Heart left ventricle (tissue), 16 donors: Measurements from ENCODE around the gene C6orf132. TPM values are rescaled to one million over a fixed set of nuclear protein-coding genes. Genes with fewer than 3 reads are reported as not detected.
A peak's percentile ranks its signal among the peaks of the same experiment; 100 is the strongest.
"Not testable (repeated sequence)": the region's sequence is repeated elsewhere in the genome, so short reads cannot be mapped to it uniquely, and the experiment has no call there.

Source experiments
- ATAC-seq, 4 donors: fragments of 200-7000 bp; cut with Tn5 transposase; one replicate each; pipeline ENCODE4 v1.9.1; 2020 to 2022; ENCODE audit warnings: moderate library complexity in 4 of 4, mild to moderate bottlenecking in 3 of 4, moderate number of reproducible peaks in 1 of 4
- DNase-seq, 5 donors: peaks; one replicate each; pipeline ENCODE4 v3.0.0-alpha.2; 2020
- H3K27ac ChIP-seq, 12 donors: fragments of 200-600 bp; sonication (generic) in 4 of 12; one replicate each; pipeline versions ENCODE4 v1.5.0 to v1.8.0; 2016 to 2022; ENCODE audit warnings: mild to moderate bottlenecking in 2 of 12
- H3K27me3 ChIP-seq, 9 donors: fragments of 200-600 bp; sonication (generic) in 2 of 9; one replicate each; pipeline versions ENCODE4 v1.5.1 to v1.8.0; 2016 to 2022; ENCODE audit warnings: mild to moderate bottlenecking in 3 of 9
- H3K36me3 ChIP-seq, 9 donors: fragments of 200-600 bp; sonication (generic) in 2 of 9; one replicate each; pipeline versions ENCODE4 v1.5.0 to v1.8.0; 2018 to 2022; ENCODE audit warnings: mild to moderate bottlenecking in 2 of 9
- H3K4me1 ChIP-seq, 12 donors: fragments of 200-600 bp; sonication (generic) in 4 of 12; one replicate each; pipeline versions ENCODE4 v1.5.0 to v1.8.0; 2016 to 2022; ENCODE audit warnings: mild to moderate bottlenecking in 3 of 12
- H3K4me3 ChIP-seq, 12 donors: fragments of 200-600 bp; sonication (generic) in 4 of 12; one replicate each; pipeline versions ENCODE4 v1.5.0 to v1.8.0; 2017 to 2022; ENCODE audit warnings: mild to moderate bottlenecking in 9 of 12, moderate library complexity in 4 of 12
- H3K9me3 ChIP-seq, 12 donors: fragments of 200-600 bp; sonication (generic) in 4 of 12; one replicate each; pipeline versions ENCODE4 v1.5.0 to v1.8.0; 2016 to 2022; ENCODE audit warnings: mild to moderate bottlenecking in 1 of 12
- POLR2A ChIP-seq, 2 donors: fragments of 450-650 bp; IDR thresholded peaks; one replicate each; pipeline ENCODE4 v1.6.1; 2017; ENCODE audit warnings: antibody characterized with exemption in 2 of 2, mild to moderate bottlenecking in 2 of 2, moderate library complexity in 2 of 2
- WGBS, 4 donors: extraction: QIAGEN DNeasy Blood & Tissue Kit in 2 of 4; methylation state at CpG; one replicate each; pipeline versions ENCODE4 v1.1.5 to v1.1.7; 2013 to 2018; 5-methylcytosine and 5-hydroxymethylcytosine counted together
- intact Hi-C, 10 donors: fragments of 100-400 bp; cut with DNase I; formaldehyde crosslinking; loops; one replicate each; pipeline versions ENCODE4 v1.11.1 to v1.14.2; 2022
- polyA plus RNA-seq, 2 donors: library from polyadenylated mRNA; stranded (reverse); fragments of 200-250 nt; gene quantifications; one replicate each; pipeline ENCODE4 v1.2.3, GENCODE V29; 2013
- total RNA-seq, 9 donors: library from RNA; depleted of rRNA in 2 of 9; stranded (reverse); fragments of >200 nt in 2 of 9; fragmentation: NEBNext Ultra II Directional in 3 of 9; extraction: Animal tissue kit (Norgen Biotek cat#: 25700) in 3 of 9; gene quantifications; one replicate each; pipeline versions ENCODE4 v1.1.0 to v1.2.4, GENCODE V29; 2016 to 2023
- TF ChIP-seq, protein P1 (sequence below), 12 donors: fragments of 200-600 bp; sonication (generic) in 4 of 12; IDR thresholded peaks; one replicate each; pipeline versions ENCODE4 v1.5.0 to v1.8.0; 2018 to 2022; ENCODE audit warnings: antibody characterized with exemption in 12 of 12, mild to moderate bottlenecking in 5 of 12
- donor health status: ischemic (EF 13 %, LVEDD 7.1; RV severe dilation, severe dysfunction).
- donor health status: healthy with polysubstance abuse.
- donor health status: DM: no; HTN: yes; CAD: no.
- donor health status: DM: no; HTN: no; CAD: no.
- donor health status: ischemic (EF 25% LVEDD 6.9; RV normal size, moderate dysfunction).
- donor health status: ischemic (EF 25% LVEDD 5.7; RV mildly dilated, moderate dysfunction).
- donor health status: healthy.
- donor health status: DM: yes; HTN: yes; CAD: no.
- donor health status: ischemic (EF 35%, LVEDD 5.7; RV mildly dilated, moderate dysfunction).
- donor health status: nonischemic (EF 11% LVEDD 7.7; RV severe dilation, severe dysfunction).
- donor health status: DM: yes; HTN: yes; CAD: no.
- donor health status: PGD.
- donor health status: ischemic (EF 29% LVEDD 5.4; RV normal size, mild dysfunction).
- donor health status: nonischemic (EF 23%, LVEDD 6.1; RV moderate dilation, normal function).

Gene C6orf132
- total and polyA plus RNA-seq, 11 donors = 0.30 to 5.7 (median 2.2) TPM

- Histone ChIP-seq H3K9me3 (no peaks in the 10 kb centered on the region), H3K36me3 (no peaks in the 10 kb centered on the region), H3K4me1 (peaks cover 0 to 4% (median 0%) of the 10 kb centered on the region in 12 donors), H3K27me3 (no peaks in the 10 kb centered on the region), H3K4me3 (no peak overlapping the region), H3K27ac (no peak overlapping the region)
- 64 to 79% (median 70%) methylated on average over 3 of the region's 3 CpGs for WGBS, 4 donors
- no peak for DNase-seq
- intact Hi-C loops = no loop called here
- no peak for TF ChIP-seq POLR2A (IDR thresholded peaks at IDR 0.05)
- TF ChIP-seq, protein P1, sequence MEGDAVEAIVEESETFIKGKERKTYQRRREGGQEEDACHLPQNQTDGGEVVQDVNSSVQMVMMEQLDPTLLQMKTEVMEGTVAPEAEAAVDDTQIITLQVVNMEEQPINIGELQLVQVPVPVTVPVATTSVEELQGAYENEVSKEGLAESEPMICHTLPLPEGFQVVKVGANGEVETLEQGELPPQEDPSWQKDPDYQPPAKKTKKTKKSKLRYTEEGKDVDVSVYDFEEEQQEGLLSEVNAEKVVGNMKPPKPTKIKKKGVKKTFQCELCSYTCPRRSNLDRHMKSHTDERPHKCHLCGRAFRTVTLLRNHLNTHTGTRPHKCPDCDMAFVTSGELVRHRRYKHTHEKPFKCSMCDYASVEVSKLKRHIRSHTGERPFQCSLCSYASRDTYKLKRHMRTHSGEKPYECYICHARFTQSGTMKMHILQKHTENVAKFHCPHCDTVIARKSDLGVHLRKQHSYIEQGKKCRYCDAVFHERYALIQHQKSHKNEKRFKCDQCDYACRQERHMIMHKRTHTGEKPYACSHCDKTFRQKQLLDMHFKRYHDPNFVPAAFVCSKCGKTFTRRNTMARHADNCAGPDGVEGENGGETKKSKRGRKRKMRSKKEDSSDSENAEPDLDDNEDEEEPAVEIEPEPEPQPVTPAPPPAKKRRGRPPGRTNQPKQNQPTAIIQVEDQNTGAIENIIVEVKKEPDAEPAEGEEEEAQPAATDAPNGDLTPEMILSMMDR (IDR thresholded peaks at IDR 0.05) = no peak
- ATAC-seq = no peak
These were observed 14.2 kb upstream of the C6orf132 start for GRCh38 chr6:42156638-42157037.

GRCh38 chr6:42155293-42155692 is 12.9 kb upstream of the C6orf132 start:
- TF ChIP-seq POLR2A (IDR thresholded peaks at IDR 0.05) = no peak
- TF ChIP-seq, protein P1 (IDR thresholded peaks at IDR 0.05) = no peak
- Histone ChIP-seq H3K4me1 (peaks cover 0 to 4% (median 0%) of the 10 kb centered on the region in 12 donors), H3K9me3 (no peaks in the 10 kb centered on the region), H3K27me3 (no peaks in the 10 kb centered on the region), H3K27ac (no peak overlapping the region), H3K4me3 (no peak overlapping the region), H3K36me3 (no peaks in the 10 kb centered on the region)
- 80 to 94% (median 85%) methylated on average over 4 of the region's 4 CpGs for WGBS, 4 donors
- intact Hi-C loops = no loop called here
- DNase-seq (peak in 1 of 5 donors; percentile 9), ATAC-seq (no peak)

DNA sequence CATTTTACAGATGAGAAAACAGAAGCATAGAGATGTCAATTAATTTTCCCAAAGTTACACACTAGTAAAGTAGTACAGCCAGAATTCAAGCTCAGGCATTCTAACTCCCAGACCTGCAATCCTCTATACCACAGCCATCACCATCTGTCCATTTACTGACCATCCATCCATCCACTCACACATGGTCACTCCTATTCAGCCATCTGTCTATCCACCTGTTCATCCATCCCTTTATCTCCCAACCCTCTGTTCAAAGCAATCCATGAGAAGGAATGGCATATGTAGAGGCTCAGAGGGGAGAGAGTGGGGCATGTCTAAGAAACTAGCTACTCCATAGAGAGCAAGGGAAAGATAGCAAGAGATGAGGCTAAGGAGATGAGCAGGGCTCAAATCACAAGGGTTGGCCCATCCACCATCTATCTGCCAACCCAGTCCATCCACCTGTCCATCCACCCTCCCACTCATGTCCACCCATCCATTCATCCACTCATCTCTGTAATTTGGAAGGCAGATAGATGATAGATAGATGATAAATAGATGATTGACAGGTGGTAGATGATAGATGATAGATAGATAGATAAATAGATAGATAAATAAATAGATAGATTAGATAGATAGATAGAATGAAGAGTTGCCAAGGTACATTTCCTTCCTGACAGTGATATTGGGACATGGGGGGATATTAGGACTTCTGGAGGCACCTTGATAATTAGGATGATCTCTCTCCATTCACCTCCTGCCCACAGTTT is 12.2 kb upstream of the C6orf132 start:
- Histone ChIP-seq H3K36me3 (no peaks in the 10 kb centered on the region), H3K4me1 (peaks cover 0 to 4% (median 0%) of the 10 kb centered on the region in 12 donors), H3K9me3 (no peaks in the 10 kb centered on the region), H3K27ac (no peak overlapping the region), H3K4me3 (no peak overlapping the region), H3K27me3 (no peaks in the 10 kb centered on the region)
- intact Hi-C loops = no loop called here
- DNase-seq = no peak
- no peak for TF ChIP-seq POLR2A (IDR thresholded peaks at IDR 0.05)
- TF ChIP-seq, protein P1 (IDR thresholded peaks at IDR 0.05) = no peak
- ATAC-seq = no peak

DNA sequence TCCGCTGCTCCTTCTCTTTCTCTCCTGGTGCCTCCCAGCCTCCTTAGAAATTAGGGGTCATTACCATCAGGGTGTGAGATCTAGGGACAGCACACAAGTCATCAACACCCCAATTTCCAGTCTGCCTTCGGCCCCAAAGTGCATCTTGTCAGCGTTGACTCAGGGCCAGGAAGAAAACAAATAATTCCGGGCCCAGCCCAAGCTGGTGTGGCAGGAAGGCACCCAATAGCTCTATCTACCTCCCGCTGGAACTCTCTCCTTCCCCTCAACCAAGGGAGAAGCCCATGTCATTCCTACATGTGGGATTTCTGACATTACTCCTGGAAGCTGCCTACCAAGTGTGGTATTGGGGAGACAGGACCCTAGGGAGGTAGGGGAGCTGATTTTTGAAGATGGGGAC is 11.5 kb upstream of the C6orf132 start:
- H3K4me3 ChIP-seq = no peak overlapping the region
- ATAC-seq (no peak), DNase-seq (peak in 1 of 5 donors; percentile 7)
- no peaks in the 10 kb centered on the region for H3K36me3 ChIP-seq
- intact Hi-C loops = no loop called here
- no peaks in the 10 kb centered on the region for H3K27me3 ChIP-seq
- H3K9me3 ChIP-seq = no peaks in the 10 kb centered on the region
- H3K4me1 ChIP-seq = peaks cover 0 to 4% (median 0%) of the 10 kb centered on the region in 12 donors
- WGBS, 4 donors = 72 to 83% (median 79%) methylated on average over 5 of the region's 5 CpGs
- H3K27ac ChIP-seq = no peak overlapping the region
- TF ChIP-seq, protein P1 (IDR thresholded peaks at IDR 0.05) = no peak
- TF ChIP-seq POLR2A (IDR thresholded peaks at IDR 0.05) = no peak

GRCh38 chr6:42152528-42153213 is 10.3 kb upstream of the C6orf132 start:
- DNase-seq, H3K9me3 ChIP-seq, H3K27me3 ChIP-seq, H3K36me3 ChIP-seq, H3K27ac ChIP-seq, H3K4me3 ChIP-seq, H3K4me1 ChIP-seq, ATAC-seq, intact Hi-C loops: not testable (repeated sequence)
- 71 to 78% (median 73%) methylated on average over 3 to 4 of the region's 4 CpGs for WGBS, 4 donors
